ENCODE measurements around the gene GPSM1.

DNA sequence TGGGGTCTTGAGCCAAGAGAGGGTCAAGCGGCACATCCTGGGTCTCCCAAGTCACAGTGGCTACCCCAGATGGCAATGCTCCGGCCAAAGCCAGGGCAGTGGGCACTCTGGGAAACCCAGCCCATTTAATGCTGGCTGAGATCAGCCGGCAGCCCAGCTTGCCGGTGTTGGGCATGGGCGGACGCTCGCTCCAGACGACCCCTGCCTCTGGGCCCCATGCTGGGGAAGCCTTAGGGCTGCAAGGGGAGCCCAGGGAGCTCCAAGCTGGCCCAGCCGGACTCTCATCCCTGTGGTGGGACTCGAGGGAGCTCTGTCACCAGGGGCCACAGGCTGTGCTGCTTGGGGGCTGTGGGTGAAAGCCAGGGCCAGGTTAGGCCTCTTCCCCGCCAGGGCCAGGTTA is 52.1 kb downstream of the GPSM1 start:
- TF ChIP-seq, protein P1, sequence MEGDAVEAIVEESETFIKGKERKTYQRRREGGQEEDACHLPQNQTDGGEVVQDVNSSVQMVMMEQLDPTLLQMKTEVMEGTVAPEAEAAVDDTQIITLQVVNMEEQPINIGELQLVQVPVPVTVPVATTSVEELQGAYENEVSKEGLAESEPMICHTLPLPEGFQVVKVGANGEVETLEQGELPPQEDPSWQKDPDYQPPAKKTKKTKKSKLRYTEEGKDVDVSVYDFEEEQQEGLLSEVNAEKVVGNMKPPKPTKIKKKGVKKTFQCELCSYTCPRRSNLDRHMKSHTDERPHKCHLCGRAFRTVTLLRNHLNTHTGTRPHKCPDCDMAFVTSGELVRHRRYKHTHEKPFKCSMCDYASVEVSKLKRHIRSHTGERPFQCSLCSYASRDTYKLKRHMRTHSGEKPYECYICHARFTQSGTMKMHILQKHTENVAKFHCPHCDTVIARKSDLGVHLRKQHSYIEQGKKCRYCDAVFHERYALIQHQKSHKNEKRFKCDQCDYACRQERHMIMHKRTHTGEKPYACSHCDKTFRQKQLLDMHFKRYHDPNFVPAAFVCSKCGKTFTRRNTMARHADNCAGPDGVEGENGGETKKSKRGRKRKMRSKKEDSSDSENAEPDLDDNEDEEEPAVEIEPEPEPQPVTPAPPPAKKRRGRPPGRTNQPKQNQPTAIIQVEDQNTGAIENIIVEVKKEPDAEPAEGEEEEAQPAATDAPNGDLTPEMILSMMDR (IDR thresholded peaks at IDR 0.05) = no peak
- TF ChIP-seq POLR2A (IDR thresholded peaks at IDR 0.05) = no peak
